Neural cell (in vitro differentiated cells): ENCODE data around the gene GAL. TPM values are rescaled to one million over a fixed set of nuclear protein-coding genes. Genes with fewer than 3 reads are reported as not detected.

Experiments used
- H2AFZ ChIP-seq: fragments of 200-600, 300-800 bp; sonication (generic), shearing (Covaris generic); 2 replicates; pipeline ENCODE4 v1.6.0; 2014; ENCODE audit warnings: low read depth, mild to moderate bottlenecking, antibody characterized with exemption, low read length, moderate library complexity
- H3F3A ChIP-seq: fragments of 200-600 bp; shearing (Covaris generic); 2 replicates; pipeline ENCODE4 v1.6.1; 2016; ENCODE audit warnings: mild to moderate bottlenecking, moderate library complexity, mixed read lengths, antibody characterized with exemption, low read length; ENCODE audit not compliant: insufficient read depth, poor library complexity, severe bottlenecking
- H3K27ac ChIP-seq: fragments of 200-600, 300-800 bp; sonication (generic), shearing (Covaris generic); 2 replicates; pipeline ENCODE4 v1.5.1; 2014; ENCODE audit warnings: mild to moderate bottlenecking, low read length, moderate library complexity
- H3K27me3 ChIP-seq: fragments of 300-800, 200-600 bp; sonication (generic), shearing (Covaris generic); 2 replicates; pipeline ENCODE4 v1.6.0; 2014; ENCODE audit warnings: mild to moderate bottlenecking, low read depth, low read length, moderate library complexity; ENCODE audit not compliant: insufficient read depth
- H3K36me3 ChIP-seq: fragments of 300-800, 200-600 bp; sonication (generic), shearing (Covaris generic); 2 replicates; pipeline ENCODE4 v1.5.1; 2014; ENCODE audit warnings: mild to moderate bottlenecking, antibody characterized with exemption, low read length, moderate library complexity; ENCODE audit not compliant: insufficient read depth
- H3K4me2 ChIP-seq: fragments of 300-800, 200-600 bp; sonication (generic), shearing (Covaris generic); 2 replicates; pipeline ENCODE4 v1.6.0; 2014; ENCODE audit warnings: mild to moderate bottlenecking, low read length
- H3K4me3 ChIP-seq: fragments of 300-800, 200-600 bp; sonication (generic), shearing (Covaris generic); 2 replicates; pipeline ENCODE4 v1.5.1; 2014; ENCODE audit warnings: mild to moderate bottlenecking, low read length, moderate library complexity
- H3K79me2 ChIP-seq: fragments of 200-600 bp; shearing (Covaris generic); replicated peaks from 2 replicates; pipeline ENCODE4 v1.6.0; 2014; ENCODE audit warnings: mild to moderate bottlenecking, low read length, moderate library complexity; ENCODE audit not compliant: insufficient read depth
- H3K9ac ChIP-seq: fragments of 300-800, 200-600 bp; sonication (generic), shearing (Covaris generic); 2 replicates; pipeline ENCODE4 v1.6.1; 2016; ENCODE audit warnings: mild to moderate bottlenecking, low read length, mixed read lengths
- H3K9me2 ChIP-seq: fragments of 200-600 bp; shearing (Covaris generic); 2 replicates; pipeline ENCODE4 v1.6.1; 2016; ENCODE audit warnings: mild to moderate bottlenecking, low read length, mixed read lengths; ENCODE audit not compliant: insufficient read depth
- H3K9me3 ChIP-seq: fragments of 200-600, 300-800 bp; sonication (generic), shearing (Covaris generic); 2 replicates; pipeline ENCODE4 v1.6.1; 2016; ENCODE audit warnings: mild to moderate bottlenecking, mixed run types, low read length, moderate library complexity, mixed read lengths
- H4K20me1 ChIP-seq: fragments of 200-600 bp; shearing (Covaris generic); 2 replicates; pipeline ENCODE4 v1.6.1; 2016; ENCODE audit warnings: mild to moderate bottlenecking, mixed run types; ENCODE audit not compliant: insufficient read depth
- CTCF ChIP-seq: fragments of 450-650 bp; IDR thresholded peaks from 2 replicates; pipeline ENCODE4 v1.5.1; 2014; ENCODE audit warnings: antibody characterized with exemption, mild to moderate bottlenecking, moderate library complexity; ENCODE audit not compliant: poor library complexity, severe bottlenecking
- EP300 ChIP-seq: fragments of 450-650 bp; conservative IDR thresholded peaks from 2 replicates; pipeline ENCODE4 v1.6.1; 2014; ENCODE audit warnings: antibody characterized with exemption, mild to moderate bottlenecking, moderate library complexity; ENCODE audit not compliant: poor library complexity, severe bottlenecking
- EZH2 ChIP-seq: fragments of 200-600, 300-800 bp; shearing (Covaris generic), sonication (generic); IDR thresholded peaks from 2 replicates; pipeline ENCODE4 v1.6.1; 2014; ENCODE audit warnings: antibody characterized with exemption, low read length, borderline replicate concordance, mild to moderate bottlenecking; ENCODE audit not compliant: insufficient read depth, poor library complexity, severe bottlenecking
- MXI1 ChIP-seq: fragments of 450-650 bp; conservative IDR thresholded peaks from 2 replicates; pipeline ENCODE4 v1.6.1; 2014; ENCODE audit warnings: antibody characterized with exemption, mild to moderate bottlenecking; ENCODE audit not compliant: poor library complexity, severe bottlenecking
- POLR2AphosphoS5 ChIP-seq: IDR thresholded peaks from 2 replicates; pipeline ENCODE4 v1.6.1; 2012
- RAD21 ChIP-seq: fragments of 450-650 bp; conservative IDR thresholded peaks from 2 replicates; pipeline ENCODE4 v1.6.1; 2014; ENCODE audit warnings: antibody characterized with exemption, mild to moderate bottlenecking, moderate library complexity
- SMC3 ChIP-seq: fragments of 450-650 bp; conservative IDR thresholded peaks from 2 replicates; pipeline ENCODE4 v1.6.1; 2014; ENCODE audit warnings: antibody characterized with exemption, mild to moderate bottlenecking, moderate library complexity; ENCODE audit not compliant: poor library complexity
- TAF1 ChIP-seq: IDR thresholded peaks from 2 replicates; pipeline ENCODE4 v1.6.1; 2012; ENCODE audit warnings: low read depth
- polyA plus RNA-seq: library from polyadenylated mRNA; depleted of rRNA; stranded (reverse); fragments of >200 nt; gene quantifications from 2 replicates; pipeline ENCODE4 v1.2.3, GENCODE V29; 2014
- TF ChIP-seq, protein P1 (sequence below): IDR thresholded peaks from 2 replicates; pipeline ENCODE4 v1.6.1; 2012; ENCODE audit warnings: borderline replicate concordance

The GAL gene
- polyA plus RNA-seq, 1 donor from 2014 or later, result 2.1 TPM

DNA sequence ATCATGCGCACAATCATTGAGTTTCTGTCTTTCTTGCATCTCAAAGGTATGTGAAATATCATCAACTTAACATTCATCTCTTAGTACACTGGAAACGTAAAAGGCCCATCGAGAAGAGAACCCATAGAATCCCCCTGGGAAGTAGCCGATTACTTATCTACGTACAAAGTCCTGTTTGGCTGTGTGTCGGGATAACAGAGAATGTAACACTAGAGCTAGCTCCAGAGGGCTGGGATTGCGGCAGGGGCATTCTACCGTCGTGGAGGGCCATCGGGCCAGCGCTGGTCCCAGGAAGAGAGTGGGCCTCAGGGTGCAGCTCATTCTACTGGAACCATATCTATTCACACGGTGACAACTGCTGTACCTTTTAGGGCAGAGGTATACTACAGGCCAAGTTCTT lies 4.5 kb downstream of the GAL start:
- no peaks in the 10 kb centered on the region for H3K9me2 ChIP-seq
- TF ChIP-seq MXI1 (no peak), RAD21 (no peak), CTCF (no peak), POLR2AphosphoS5 (no peak), SMC3 (no peak), EP300 (no peak), TAF1 (no peak), EZH2 (no peak)
- TF ChIP-seq, protein P1, sequence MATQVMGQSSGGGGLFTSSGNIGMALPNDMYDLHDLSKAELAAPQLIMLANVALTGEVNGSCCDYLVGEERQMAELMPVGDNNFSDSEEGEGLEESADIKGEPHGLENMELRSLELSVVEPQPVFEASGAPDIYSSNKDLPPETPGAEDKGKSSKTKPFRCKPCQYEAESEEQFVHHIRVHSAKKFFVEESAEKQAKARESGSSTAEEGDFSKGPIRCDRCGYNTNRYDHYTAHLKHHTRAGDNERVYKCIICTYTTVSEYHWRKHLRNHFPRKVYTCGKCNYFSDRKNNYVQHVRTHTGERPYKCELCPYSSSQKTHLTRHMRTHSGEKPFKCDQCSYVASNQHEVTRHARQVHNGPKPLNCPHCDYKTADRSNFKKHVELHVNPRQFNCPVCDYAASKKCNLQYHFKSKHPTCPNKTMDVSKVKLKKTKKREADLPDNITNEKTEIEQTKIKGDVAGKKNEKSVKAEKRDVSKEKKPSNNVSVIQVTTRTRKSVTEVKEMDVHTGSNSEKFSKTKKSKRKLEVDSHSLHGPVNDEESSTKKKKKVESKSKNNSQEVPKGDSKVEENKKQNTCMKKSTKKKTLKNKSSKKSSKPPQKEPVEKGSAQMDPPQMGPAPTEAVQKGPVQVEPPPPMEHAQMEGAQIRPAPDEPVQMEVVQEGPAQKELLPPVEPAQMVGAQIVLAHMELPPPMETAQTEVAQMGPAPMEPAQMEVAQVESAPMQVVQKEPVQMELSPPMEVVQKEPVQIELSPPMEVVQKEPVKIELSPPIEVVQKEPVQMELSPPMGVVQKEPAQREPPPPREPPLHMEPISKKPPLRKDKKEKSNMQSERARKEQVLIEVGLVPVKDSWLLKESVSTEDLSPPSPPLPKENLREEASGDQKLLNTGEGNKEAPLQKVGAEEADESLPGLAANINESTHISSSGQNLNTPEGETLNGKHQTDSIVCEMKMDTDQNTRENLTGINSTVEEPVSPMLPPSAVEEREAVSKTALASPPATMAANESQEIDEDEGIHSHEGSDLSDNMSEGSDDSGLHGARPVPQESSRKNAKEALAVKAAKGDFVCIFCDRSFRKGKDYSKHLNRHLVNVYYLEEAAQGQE, result no peak
- H3K27ac ChIP-seq, result no peak overlapping the region

GRCh38 chr11:68689737-68690625 lies 5.6 kb downstream of the GAL start:
- TF ChIP-seq, protein P1, result no peak
- no peak for TF ChIP-seq EZH2
- TF ChIP-seq CTCF, result no peak
- Histone ChIP-seq H4K20me1 (no peaks in the 10 kb centered on the region), H3K9me2 (no peaks in the 10 kb centered on the region), H3K9ac (no peak overlapping the region), H3F3A (no peaks in the 10 kb centered on the region), H3K27ac (no peak overlapping the region), H3K79me2 (no peaks in the 10 kb centered on the region), H3K36me3 (no peaks in the 10 kb centered on the region), H3K4me3 (no peak overlapping the region), H2AFZ (no peak overlapping the region), H3K27me3 (peaks cover 27% of the 10 kb centered on the region), H3K9me3 (no peaks in the 10 kb centered on the region), H3K4me2 (no peak overlapping the region)

More for the DNA sequence above, 4.5 kb downstream of the GAL start:
- no peak overlapping the region for H2AFZ ChIP-seq
- no peaks in the 10 kb centered on the region for H4K20me1 ChIP-seq
- peaks cover 36% of the 10 kb centered on the region for H3K27me3 ChIP-seq
- no peak overlapping the region for H3K4me3 ChIP-seq
- H3K9ac ChIP-seq, result no peak overlapping the region
- H3K4me2 ChIP-seq, result no peak overlapping the region
- H3K36me3 ChIP-seq, result no peaks in the 10 kb centered on the region
- H3F3A ChIP-seq, result no peaks in the 10 kb centered on the region
- no peaks in the 10 kb centered on the region for H3K79me2 ChIP-seq
- H3K9me3 ChIP-seq, result no peaks in the 10 kb centered on the region
